ENCODE data around the gene SLFN12.
"Not testable (repeated sequence)": the region's sequence is repeated elsewhere in the genome, so short reads cannot be mapped to it uniquely, and the experiment has no call there.

SLFN12 gene

GRCh38 chr17:35433075-35433894, 985 bp upstream of the SLFN12 start:
- no peaks in the 10 kb centered on the region for H3K9me3 Mint-ChIP-seq
- no peaks in the 10 kb centered on the region for H3K27me3 Mint-ChIP-seq
- no peaks in the 10 kb centered on the region for H3K36me3 Mint-ChIP-seq (ENCODE audit: low read depth)
- H3K4me1 Mint-ChIP-seq (ENCODE audit: low read depth), result peaks cover 50% of the 10 kb centered on the region
- peak overlapping the region; percentile 84 for H3K4me3 Mint-ChIP-seq
- peak overlapping the region; percentile 84 for H3K27ac Mint-ChIP-seq

GRCh38 chr17:35429702-35430101, 2.6 kb downstream of the SLFN12 start:
- H3K27ac Mint-ChIP-seq, result no peak overlapping the region
- H3K4me3 Mint-ChIP-seq, result no peak overlapping the region
- H3K27me3 Mint-ChIP-seq, result no peaks in the 10 kb centered on the region
- H3K4me1 Mint-ChIP-seq (ENCODE audit: low read depth), result peaks cover 63% of the 10 kb centered on the region
- no peaks in the 10 kb centered on the region for H3K9me3 Mint-ChIP-seq
- H3K36me3 Mint-ChIP-seq (ENCODE audit: low read depth), result no peaks in the 10 kb centered on the region

GRCh38 chr17:35428229-35428628, 4.1 kb downstream of the SLFN12 start:
- no peaks in the 10 kb centered on the region for H3K36me3 Mint-ChIP-seq (ENCODE audit: low read depth)
- H3K9me3 Mint-ChIP-seq, result no peaks in the 10 kb centered on the region
- no peaks in the 10 kb centered on the region for H3K27me3 Mint-ChIP-seq
- peaks cover 53% of the 10 kb centered on the region for H3K4me1 Mint-ChIP-seq (ENCODE audit: low read depth)
- H3K4me3 Mint-ChIP-seq, result no peak overlapping the region
- no peak overlapping the region for H3K27ac Mint-ChIP-seq

GRCh38 chr17:35423761-35424160, 8.5 kb downstream of the SLFN12 start:
- peaks cover 23% of the 10 kb centered on the region for H3K36me3 Mint-ChIP-seq (ENCODE audit: low read depth)

GRCh38 chr17:35421069-35421468, 11.2 kb downstream of the SLFN12 start:
- H3K4me3 Mint-ChIP-seq; H3K27me3 Mint-ChIP-seq; H3K27ac Mint-ChIP-seq; H3K4me1 Mint-ChIP-seq (ENCODE audit: low read depth); H3K9me3 Mint-ChIP-seq: not testable (repeated sequence)
- peaks cover 23% of the 10 kb centered on the region for H3K36me3 Mint-ChIP-seq (ENCODE audit: low read depth)

More at GRCh38 chr17:35423761-35424160, 8.5 kb downstream of the SLFN12 start:
- Mint-ChIP-seq H3K27ac (no peak overlapping the region), H3K27me3 (no peaks in the 10 kb centered on the region), H3K9me3 (no peaks in the 10 kb centered on the region), H3K4me1 (ENCODE audit: low read depth) (peaks cover 17% of the 10 kb centered on the region), H3K4me3 (no peak overlapping the region)

GRCh38 chr17:35416659-35417058, 15.6 kb downstream of the SLFN12 start:
- no peaks in the 10 kb centered on the region for H3K4me1 Mint-ChIP-seq (ENCODE audit: low read depth)
- no peak overlapping the region for H3K4me3 Mint-ChIP-seq
- peaks cover 7% of the 10 kb centered on the region for H3K9me3 Mint-ChIP-seq
- H3K27ac Mint-ChIP-seq, result no peak overlapping the region
- peaks cover 40% of the 10 kb centered on the region for H3K36me3 Mint-ChIP-seq (ENCODE audit: low read depth)
- H3K27me3 Mint-ChIP-seq, result no peaks in the 10 kb centered on the region

GRCh38 chr17:35414707-35415106, 17.6 kb downstream of the SLFN12 start:
- H3K27me3 Mint-ChIP-seq; H3K9me3 Mint-ChIP-seq; H3K27ac Mint-ChIP-seq; H3K4me1 Mint-ChIP-seq (ENCODE audit: low read depth); H3K4me3 Mint-ChIP-seq: not testable (repeated sequence)
- peaks cover 40% of the 10 kb centered on the region for H3K36me3 Mint-ChIP-seq (ENCODE audit: low read depth)

- H3K9me3 Mint-ChIP-seq, result peaks cover 7% of the 10 kb centered on the region
- H3K4me1 Mint-ChIP-seq (ENCODE audit: low read depth), result no peaks in the 10 kb centered on the region
- H3K27ac Mint-ChIP-seq, result no peak overlapping the region
- H3K4me3 Mint-ChIP-seq, result no peak overlapping the region
- H3K27me3 Mint-ChIP-seq, result no peaks in the 10 kb centered on the region
- peaks cover 35% of the 10 kb centered on the region for H3K36me3 Mint-ChIP-seq (ENCODE audit: low read depth)
Observed at GRCh38 chr17:35414247-35414646, 18.1 kb downstream of the SLFN12 start.

GRCh38 chr17:35407531-35407930, 24.8 kb downstream of the SLFN12 start:
- no peak overlapping the region for H3K27ac Mint-ChIP-seq

GRCh38 chr17:35406568-35406967, 25.7 kb downstream of the SLFN12 start:
- H3K4me3 Mint-ChIP-seq, result no peak overlapping the region
- H3K9me3 Mint-ChIP-seq, result no peaks in the 10 kb centered on the region
- no peak overlapping the region for H3K27ac Mint-ChIP-seq
- H3K36me3 Mint-ChIP-seq (ENCODE audit: low read depth), result peaks cover 8% of the 10 kb centered on the region
- no peaks in the 10 kb centered on the region for H3K4me1 Mint-ChIP-seq (ENCODE audit: low read depth)
- H3K27me3 Mint-ChIP-seq, result no peaks in the 10 kb centered on the region

More at GRCh38 chr17:35407531-35407930, 24.8 kb downstream of the SLFN12 start:
- H3K27me3 Mint-ChIP-seq, result no peaks in the 10 kb centered on the region
- H3K4me1 Mint-ChIP-seq (ENCODE audit: low read depth), result no peaks in the 10 kb centered on the region
- peaks cover 14% of the 10 kb centered on the region for H3K36me3 Mint-ChIP-seq (ENCODE audit: low read depth)
- H3K4me3 Mint-ChIP-seq, result no peak overlapping the region
- no peaks in the 10 kb centered on the region for H3K9me3 Mint-ChIP-seq

GRCh38 chr17:35404360-35404759, 27.9 kb downstream of the SLFN12 start:
- Mint-ChIP-seq H3K27ac (no peak overlapping the region), H3K27me3 (no peaks in the 10 kb centered on the region), H3K36me3 (ENCODE audit: low read depth) (peaks cover 4% of the 10 kb centered on the region), H3K4me1 (ENCODE audit: low read depth) (no peaks in the 10 kb centered on the region), H3K9me3 (no peaks in the 10 kb centered on the region), H3K4me3 (no peak overlapping the region)

GRCh38 chr17:35393783-35394182, 38.5 kb downstream of the SLFN12 start:
- H3K27me3 Mint-ChIP-seq; H3K27ac Mint-ChIP-seq; H3K4me1 Mint-ChIP-seq (ENCODE audit: low read depth); H3K36me3 Mint-ChIP-seq (ENCODE audit: low read depth); H3K4me3 Mint-ChIP-seq; H3K9me3 Mint-ChIP-seq: not testable (repeated sequence)

GRCh38 chr17:35390663-35391062, 41.6 kb downstream of the SLFN12 start:
- Mint-ChIP-seq H3K36me3 (ENCODE audit: low read depth) (peaks cover 4% of the 10 kb centered on the region), H3K4me1 (ENCODE audit: low read depth) (no peaks in the 10 kb centered on the region), H3K27me3 (peaks cover 5% of the 10 kb centered on the region), H3K9me3 (no peaks in the 10 kb centered on the region), H3K27ac (no peak overlapping the region), H3K4me3 (no peak overlapping the region)

- Mint-ChIP-seq H3K27me3 (peaks cover 5% of the 10 kb centered on the region), H3K9me3 (no peaks in the 10 kb centered on the region), H3K27ac (no peak overlapping the region), H3K36me3 (ENCODE audit: low read depth) (peaks cover 4% of the 10 kb centered on the region), H3K4me1 (ENCODE audit: low read depth) (no peaks in the 10 kb centered on the region), H3K4me3 (no peak overlapping the region)
Observed at GRCh38 chr17:35390156-35390555, 42.1 kb downstream of the SLFN12 start.

- Mint-ChIP-seq H3K9me3 (peaks cover 4% of the 10 kb centered on the region), H3K27me3 (no peaks in the 10 kb centered on the region), H3K27ac (no peak overlapping the region), H3K4me3 (no peak overlapping the region), H3K36me3 (ENCODE audit: low read depth) (no peaks in the 10 kb centered on the region), H3K4me1 (ENCODE audit: low read depth) (no peaks in the 10 kb centered on the region)
Observed at GRCh38 chr17:35387496-35387895, 44.8 kb downstream of the SLFN12 start.

GRCh38 chr17:35377706-35378105, 54.6 kb downstream of the SLFN12 start:
- no peaks in the 10 kb centered on the region for H3K27me3 Mint-ChIP-seq
- no peak overlapping the region for H3K27ac Mint-ChIP-seq
- H3K4me3 Mint-ChIP-seq, result no peak overlapping the region
- H3K36me3 Mint-ChIP-seq (ENCODE audit: low read depth), result no peaks in the 10 kb centered on the region
- peaks cover 34% of the 10 kb centered on the region for H3K4me1 Mint-ChIP-seq (ENCODE audit: low read depth)
- H3K9me3 Mint-ChIP-seq, result no peaks in the 10 kb centered on the region
